GM21390 (cell line): ENCODE data around the gene CXCL12.

ENCODE experiments used
- ATAC-seq: cut with Tn5 transposase; IDR thresholded peaks from one replicate; pipeline ENCODE4 v1.9.1; 2021; ENCODE audit not compliant: unreplicated experiment

Gene CXCL12

DNA sequence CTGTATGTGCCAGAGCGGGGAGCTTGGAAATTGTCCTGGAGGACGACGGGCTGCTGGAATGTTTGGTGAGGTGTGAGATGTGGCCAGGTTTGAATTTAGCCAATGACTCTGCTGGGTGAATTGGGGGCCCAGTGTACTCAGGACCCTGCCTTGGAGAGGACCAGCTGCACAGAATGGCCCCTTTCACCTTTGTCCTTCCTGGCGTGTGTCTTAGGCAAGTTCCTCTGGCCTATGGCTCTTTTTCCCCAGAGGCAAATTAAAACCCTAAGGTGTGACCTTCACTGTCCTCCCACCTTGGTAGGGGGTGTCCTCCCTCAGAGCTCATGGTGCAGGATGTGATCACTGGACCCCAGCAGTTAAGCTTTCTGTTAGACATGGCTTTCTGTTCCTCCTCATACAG, 47.8 kb downstream of the CXCL12 start:
- ATAC-seq = no peak

DNA sequence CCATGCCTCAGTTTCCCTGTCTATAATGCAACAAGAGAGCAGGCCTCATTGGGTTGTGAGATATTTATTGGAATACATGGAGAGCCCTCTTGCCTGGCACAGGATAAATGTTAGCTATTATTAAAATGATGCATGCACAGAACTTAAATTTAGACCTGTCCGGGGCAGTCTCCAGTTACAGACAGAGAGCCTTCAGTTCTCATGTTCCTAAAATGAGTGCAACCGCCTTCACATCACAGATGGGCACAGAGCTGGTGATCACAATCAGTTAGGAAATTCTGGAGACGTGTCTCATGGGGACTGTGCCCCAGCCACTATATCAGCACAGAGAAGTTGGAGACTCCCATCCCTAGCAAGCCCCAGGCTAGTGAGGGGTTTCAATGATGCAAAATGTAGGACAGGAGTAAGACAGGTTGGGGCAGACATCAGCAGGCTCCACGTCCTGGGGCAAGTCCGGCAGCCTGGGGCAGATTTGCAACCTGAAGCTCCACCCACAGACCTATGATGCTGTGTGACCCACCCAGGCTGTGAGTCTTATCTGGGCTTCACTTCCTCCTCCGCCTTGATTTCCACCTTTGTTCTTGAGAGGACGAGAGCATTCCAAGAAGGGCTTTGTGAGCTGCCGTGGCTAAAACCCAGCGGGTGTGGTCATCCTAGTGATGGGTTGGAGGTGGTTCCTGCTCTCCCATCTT, 49.4 kb downstream of the CXCL12 start:
- ATAC-seq = no peak

DNA sequence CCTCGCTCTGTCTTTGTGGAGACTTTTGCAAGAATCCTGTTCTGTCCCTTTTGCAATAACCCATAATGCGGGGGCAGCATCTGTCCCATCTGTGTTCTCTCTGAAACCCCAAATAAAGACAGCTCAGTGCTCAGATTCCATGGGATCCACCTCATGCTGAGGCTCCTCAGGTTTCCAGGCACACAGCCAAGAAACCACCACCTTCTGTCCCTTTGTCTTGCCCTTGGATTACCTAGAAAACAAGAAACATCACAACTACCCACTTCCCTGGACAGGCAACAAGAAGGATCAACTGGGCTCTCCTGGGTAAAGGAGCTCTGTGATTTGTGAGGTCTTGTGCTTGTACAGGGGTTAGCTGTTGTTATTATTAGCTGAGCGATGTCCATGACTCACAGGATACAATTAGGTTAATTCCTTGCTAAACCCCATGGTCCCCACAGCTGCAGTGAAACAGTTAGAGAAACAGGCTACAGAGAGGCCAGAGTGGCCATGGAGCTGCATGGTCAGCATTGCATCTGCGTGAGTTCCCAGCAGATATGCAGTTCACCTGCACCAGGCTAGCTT, 50.2 kb downstream of the CXCL12 start:
- no peak for ATAC-seq

DNA sequence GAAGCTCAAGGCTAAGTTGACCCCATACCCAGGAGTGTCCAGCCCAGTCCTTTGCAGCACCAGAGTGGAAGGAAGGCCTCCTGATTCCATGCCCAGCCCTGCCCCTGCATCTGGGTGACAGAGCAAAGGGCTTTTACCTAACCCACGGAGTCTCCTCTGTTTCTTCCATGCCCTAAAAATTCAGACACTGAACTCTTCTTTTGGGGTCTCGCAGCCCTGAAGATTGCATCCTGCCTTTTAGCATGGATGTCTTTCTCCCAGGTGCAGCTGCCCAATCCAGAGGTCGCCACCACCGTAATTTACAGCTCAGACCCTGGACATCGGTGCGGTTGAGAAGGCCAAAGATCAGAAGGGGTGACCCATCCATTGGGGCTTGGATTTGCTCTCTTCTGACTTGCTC, 50.8 kb downstream of the CXCL12 start:
- no peak for ATAC-seq

DNA sequence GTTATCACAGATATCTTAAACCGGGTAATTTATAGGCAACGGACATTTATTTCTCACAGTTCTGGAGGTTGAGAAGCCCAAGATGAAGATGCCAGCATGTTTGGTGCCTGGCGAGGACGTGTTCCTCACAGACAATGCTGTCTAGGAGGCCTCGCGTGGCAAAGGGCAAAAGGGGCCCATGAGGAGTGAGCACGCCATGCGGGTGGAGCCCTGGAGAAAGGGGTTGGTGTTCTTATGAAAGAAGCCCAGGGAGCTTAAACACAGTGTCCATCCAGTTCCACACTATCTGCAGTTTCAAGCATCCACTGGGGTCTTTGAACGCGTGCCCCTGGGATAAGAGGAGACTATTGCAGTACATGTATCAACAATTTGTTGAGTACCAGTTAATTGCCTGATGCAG, 51.4 kb downstream of the CXCL12 start:
- ATAC-seq = no peak

DNA sequence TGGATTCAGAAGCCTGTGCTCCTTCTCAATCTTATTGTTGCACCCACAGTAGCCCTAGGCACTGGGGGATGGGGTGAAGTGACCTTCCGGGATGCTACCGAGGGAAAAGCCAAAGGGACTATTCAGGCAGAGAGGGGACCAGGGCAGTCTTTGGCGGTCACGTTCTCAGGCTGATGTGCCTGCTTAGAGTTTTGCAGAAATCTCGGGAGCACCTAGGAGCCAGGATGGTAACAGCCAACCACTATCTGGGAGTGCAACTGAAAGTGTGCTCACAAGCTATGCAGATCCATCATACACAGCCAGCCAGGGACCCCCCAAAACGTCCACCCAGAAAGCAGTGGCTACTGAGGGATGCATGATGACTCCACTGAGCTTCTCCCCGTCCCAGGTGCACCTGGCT, 52.4 kb downstream of the CXCL12 start:
- no peak for ATAC-seq

DNA sequence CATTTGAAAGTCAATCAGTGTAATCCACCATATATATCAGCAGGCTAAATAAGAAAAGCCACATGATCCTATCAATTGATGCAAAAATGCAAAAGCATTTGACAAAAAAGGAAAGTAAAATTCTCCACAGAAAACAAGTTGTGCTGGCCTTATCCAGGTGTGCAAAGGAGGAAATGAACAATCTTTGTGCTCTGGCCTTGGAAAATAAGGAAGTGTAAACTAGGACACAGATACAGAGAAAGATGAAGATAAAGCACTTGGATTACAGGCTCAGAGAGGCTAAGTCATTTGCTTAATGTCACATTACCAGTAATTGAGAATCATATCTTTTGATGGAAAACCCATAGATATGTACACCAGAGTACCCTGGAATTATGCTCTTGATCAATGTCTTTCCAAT, 54.5 kb downstream of the CXCL12 start:
- ATAC-seq = no peak

DNA sequence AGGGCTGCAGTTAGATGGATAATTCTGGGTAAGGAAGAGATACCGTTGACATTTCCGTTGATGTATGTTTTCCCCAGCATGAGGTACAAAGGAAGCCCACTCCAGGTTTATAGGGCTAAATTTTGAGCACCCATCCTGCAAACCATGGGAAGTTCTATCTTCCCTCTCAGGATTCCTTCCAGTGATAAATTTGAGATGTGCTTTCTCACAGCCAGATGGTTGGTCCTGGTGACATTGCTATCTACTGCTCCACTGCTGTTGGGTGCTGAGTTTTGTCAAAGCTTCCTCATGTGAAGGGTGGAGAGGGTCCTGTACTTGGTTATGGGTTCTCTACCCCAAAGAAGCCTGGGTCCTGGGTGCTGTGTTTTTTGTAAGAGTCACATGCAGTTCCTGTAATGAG, 57.4 kb downstream of the CXCL12 start:
- ATAC-seq = no peak
